Liver (tissue), 9 donors: ENCODE results near the gene FOXRED1. TPM values are rescaled to one million over a fixed set of nuclear protein-coding genes. Genes with fewer than 3 reads are reported as not detected.

ENCODE experiments used
- DNase-seq: peaks from one replicate; pipeline ENCODE4 v3.0.0-alpha.2; 2017; ENCODE audit warnings: low spot score
- H3K27ac ChIP-seq, 2 donors: one replicate each; pipeline ENCODE4 v1.7.0; 2013; ENCODE audit warnings: inconsistent platforms in 2 of 2, low read length in 2 of 2, control low read depth in 1 of 2, low read depth in 1 of 2, mild to moderate bottlenecking in 1 of 2
- H3K27me3 ChIP-seq, 4 donors: one replicate each; pipeline versions ENCODE4 v1.6.1 to v1.7.0; 2013; ENCODE audit warnings: low read length in 3 of 4, inconsistent platforms in 1 of 4, mild to moderate bottlenecking in 1 of 4, moderate library complexity in 1 of 4; ENCODE audit not compliant: control insufficient read depth in 4 of 4, insufficient read depth in 4 of 4
- H3K36me3 ChIP-seq, 4 donors: one replicate each; pipeline versions ENCODE4 v1.6.1 to v1.7.0; 2013; ENCODE audit warnings: low read length in 3 of 4, mild to moderate bottlenecking in 3 of 4, low read depth in 1 of 4, moderate library complexity in 1 of 4; ENCODE audit not compliant: control insufficient read depth in 4 of 4, insufficient read depth in 3 of 4
- H3K4me1 ChIP-seq, 4 donors: one replicate each; pipeline versions ENCODE4 v1.6.1 to v1.7.0; 2013; ENCODE audit warnings: low read length in 3 of 4, mild to moderate bottlenecking in 3 of 4, moderate library complexity in 1 of 4; ENCODE audit not compliant: control insufficient read depth in 4 of 4, insufficient read depth in 4 of 4
- H3K4me3 ChIP-seq, 3 donors: one replicate each; pipeline versions ENCODE4 v1.6.1 to v1.7.0; 2013; ENCODE audit warnings: low read length in 3 of 3, control low read depth in 1 of 3, low read depth in 1 of 3, mild to moderate bottlenecking in 1 of 3
- H3K9ac ChIP-seq, 2 donors: one replicate each; pipeline ENCODE4 v1.7.0; 2013; ENCODE audit warnings: low read length in 2 of 2, mild to moderate bottlenecking in 2 of 2, moderate library complexity in 2 of 2, control low read depth in 1 of 2, low read depth in 1 of 2
- H3K9me3 ChIP-seq, 4 donors: one replicate each; pipeline versions ENCODE4 v1.6.1 to v1.7.0; 2013; ENCODE audit warnings: low read length in 3 of 4; ENCODE audit not compliant: control insufficient read depth in 4 of 4
- EGR1 ChIP-seq, 2 donors: IDR thresholded peaks; 2 replicates each; pipeline ENCODE4 v1.6.1; 2016 to 2018; ENCODE audit warnings: antibody characterized with exemption in 2 of 2, low read depth in 2 of 2
- FOXA1 ChIP-seq: IDR thresholded peaks from 2 replicates; pipeline ENCODE4 v1.6.1; 2016; ENCODE audit warnings: antibody characterized with exemption
- GABPA ChIP-seq, 2 donors: IDR thresholded peaks in 1 of 2; conservative IDR thresholded peaks in 1 of 2; 2 replicates each; pipeline ENCODE4 v1.6.1; 2016; ENCODE audit warnings: antibody characterized with exemption in 2 of 2, mild to moderate bottlenecking in 1 of 2, moderate library complexity in 1 of 2
- HNF4A ChIP-seq, 2 donors: conservative IDR thresholded peaks; 2 replicates each; pipeline ENCODE4 v1.6.1; 2016; ENCODE audit warnings: antibody characterized with exemption in 2 of 2, mild to moderate bottlenecking in 2 of 2
- HNF4G ChIP-seq: IDR thresholded peaks from 2 replicates; pipeline ENCODE4 v1.6.1; 2016; ENCODE audit warnings: antibody characterized with exemption
- JUND ChIP-seq, 2 donors: IDR thresholded peaks; 2 replicates each; pipeline ENCODE4 v1.6.1; 2016; ENCODE audit warnings: antibody characterized with exemption in 2 of 2
- NR2F2 ChIP-seq: IDR thresholded peaks from 2 replicates; pipeline ENCODE4 v1.6.1; 2016; ENCODE audit warnings: antibody characterized with exemption
- RXRA ChIP-seq, 2 donors: IDR thresholded peaks; 2 replicates each; pipeline ENCODE4 v1.6.1; 2017 to 2018; ENCODE audit warnings: antibody characterized with exemption in 2 of 2, mild to moderate bottlenecking in 1 of 2
- SP1 ChIP-seq: IDR thresholded peaks from 2 replicates; pipeline ENCODE4 v1.6.1; 2018; ENCODE audit warnings: antibody characterized with exemption, mild to moderate bottlenecking
- TAF1 ChIP-seq: conservative IDR thresholded peaks from 2 replicates; pipeline ENCODE4 v1.6.1; 2016; ENCODE audit warnings: antibody characterized with exemption, mild to moderate bottlenecking
- YY1 ChIP-seq: IDR thresholded peaks from 2 replicates; pipeline ENCODE4 v1.6.1; 2016; ENCODE audit warnings: antibody characterized with exemption, mild to moderate bottlenecking
- WGBS: extraction: QIAGEN DNeasy Blood & Tissue Kit; methylation state at CpG from one replicate; pipeline ENCODE4 v1.1.7; 2013; 5-methylcytosine and 5-hydroxymethylcytosine counted together
- polyA plus RNA-seq, 2 donors: library from polyadenylated mRNA; stranded (reverse) in 1 of 2; unstranded in 1 of 2; fragments of 200-250 nt in 1 of 2; fragments of >200 nt in 1 of 2; fragmentation: Nextera tagmentation in 1 of 2; extraction: Ambion mirVana in 1 of 2; gene quantifications; one replicate each; pipeline versions ENCODE4 v1.2.1 to v1.2.3, GENCODE V29; 2013 to 2015
- total RNA-seq, 2 donors: library from RNA; depleted of rRNA; stranded (reverse); fragments of >200 nt; gene quantifications; one replicate each; pipeline ENCODE4 v1.2.3, GENCODE V29; 2014
- TF ChIP-seq, protein P1 (sequence below): IDR thresholded peaks from 2 replicates; pipeline ENCODE4 v1.6.1; 2016; ENCODE audit warnings: antibody characterized with exemption
- TF ChIP-seq, protein P2 (sequence below): fragments of 150-350 bp; IDR thresholded peaks from 2 replicates; pipeline ENCODE4 v1.5.1; 2017; ENCODE audit warnings: improper control_type of control experiment, low read depth, low read length; ENCODE audit not compliant: missing input control
- TF ChIP-seq, protein P3 (sequence below): IDR thresholded peaks from 2 replicates; pipeline ENCODE4 v1.6.1; 2016; ENCODE audit warnings: antibody characterized with exemption, mild to moderate bottlenecking
- donor health status: healthy.
- donor health status: healthy.
- donor health status: healthy.
- donor health status: healthy.
- donor health status: healthy.

FOXRED1 gene
- total and polyA plus RNA-seq, 4 donors, result 24.0 to 38.9 (median 29.8) TPM

DNA sequence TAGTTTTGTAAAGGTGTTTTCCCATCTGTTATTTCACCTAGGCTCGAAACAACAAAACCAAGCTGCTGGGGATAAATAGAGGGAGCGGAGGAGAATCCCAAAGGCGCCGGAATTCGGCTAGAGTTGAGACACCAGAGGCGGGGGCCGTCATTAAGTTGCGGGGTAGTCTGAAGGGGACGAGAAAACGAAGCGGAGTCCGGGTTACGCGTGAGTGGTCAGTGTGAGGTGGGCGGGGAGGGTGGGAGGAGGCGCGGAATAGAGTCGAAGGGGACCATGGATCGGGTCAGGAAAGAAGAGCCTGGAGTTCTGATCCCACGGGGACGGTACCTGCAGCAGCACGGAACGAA, 620 bp upstream of the FOXRED1 start:
- H3K27me3 ChIP-seq, result no peaks in the 10 kb centered on the region
- peak overlapping the region; percentile 82 to 99 for H3K9ac ChIP-seq
- no peak for DNase-seq
- H3K9me3 ChIP-seq, result no peaks in the 10 kb centered on the region
- peak overlapping the region; percentile 67 to 99 (median 77) for H3K4me3 ChIP-seq
- under 1% methylated on average over 23 of the region's 23 CpGs for WGBS
- H3K4me1 ChIP-seq, result peaks cover 0 to 27% (median 24%) of the 10 kb centered on the region in 4 donors
- peaks cover 13 to 53% (median 41%) of the 10 kb centered on the region in 4 donors for H3K36me3 ChIP-seq
- TF ChIP-seq EGR1 (IDR thresholded peaks at IDR 0.05; ENCODE audit: low read depth in 2 of 2) (no peak), YY1 (no peak), HNF4G (no peak), NR2F2 (no peak), FOXA1 (no peak), HNF4A (conservative IDR thresholded peaks at IDR 0.05) (no peak)
- TF ChIP-seq, protein P1, sequence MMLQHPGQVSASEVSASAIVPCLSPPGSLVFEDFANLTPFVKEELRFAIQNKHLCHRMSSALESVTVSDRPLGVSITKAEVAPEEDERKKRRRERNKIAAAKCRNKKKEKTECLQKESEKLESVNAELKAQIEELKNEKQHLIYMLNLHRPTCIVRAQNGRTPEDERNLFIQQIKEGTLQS, result no peak
- TF ChIP-seq, protein P2, sequence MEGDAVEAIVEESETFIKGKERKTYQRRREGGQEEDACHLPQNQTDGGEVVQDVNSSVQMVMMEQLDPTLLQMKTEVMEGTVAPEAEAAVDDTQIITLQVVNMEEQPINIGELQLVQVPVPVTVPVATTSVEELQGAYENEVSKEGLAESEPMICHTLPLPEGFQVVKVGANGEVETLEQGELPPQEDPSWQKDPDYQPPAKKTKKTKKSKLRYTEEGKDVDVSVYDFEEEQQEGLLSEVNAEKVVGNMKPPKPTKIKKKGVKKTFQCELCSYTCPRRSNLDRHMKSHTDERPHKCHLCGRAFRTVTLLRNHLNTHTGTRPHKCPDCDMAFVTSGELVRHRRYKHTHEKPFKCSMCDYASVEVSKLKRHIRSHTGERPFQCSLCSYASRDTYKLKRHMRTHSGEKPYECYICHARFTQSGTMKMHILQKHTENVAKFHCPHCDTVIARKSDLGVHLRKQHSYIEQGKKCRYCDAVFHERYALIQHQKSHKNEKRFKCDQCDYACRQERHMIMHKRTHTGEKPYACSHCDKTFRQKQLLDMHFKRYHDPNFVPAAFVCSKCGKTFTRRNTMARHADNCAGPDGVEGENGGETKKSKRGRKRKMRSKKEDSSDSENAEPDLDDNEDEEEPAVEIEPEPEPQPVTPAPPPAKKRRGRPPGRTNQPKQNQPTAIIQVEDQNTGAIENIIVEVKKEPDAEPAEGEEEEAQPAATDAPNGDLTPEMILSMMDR, result no peak
- H3K27ac ChIP-seq, result peak overlapping the region; percentile 81 to 92

DNA sequence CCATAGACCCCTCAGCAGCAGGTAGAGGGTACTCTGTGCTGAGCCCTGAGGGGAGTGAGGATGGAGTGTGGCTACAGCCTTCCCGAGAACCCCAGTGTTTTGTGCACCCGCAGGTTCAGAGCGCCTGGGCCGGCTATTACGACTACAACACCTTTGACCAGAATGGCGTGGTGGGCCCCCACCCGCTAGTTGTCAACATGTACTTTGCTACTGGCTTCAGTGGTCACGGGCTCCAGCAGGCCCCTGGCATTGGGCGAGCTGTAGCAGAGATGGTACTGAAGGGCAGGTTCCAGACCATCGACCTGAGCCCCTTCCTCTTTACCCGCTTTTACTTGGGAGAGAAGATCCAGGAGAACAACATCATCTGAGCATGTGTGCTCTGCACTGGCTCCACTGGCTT, 8.4 kb downstream of the FOXRED1 start:
- Histone ChIP-seq H3K4me1 (peaks cover 4 to 50% (median 36%) of the 10 kb centered on the region in 4 donors), H3K4me3 (no peak overlapping the region), H3K9ac (no peak overlapping the region), H3K27ac (peak overlapping the region; percentile 45 to 69), H3K36me3 (peaks cover 0 to 32% (median 19%) of the 10 kb centered on the region in 4 donors), H3K9me3 (no peaks in the 10 kb centered on the region), H3K27me3 (no peaks in the 10 kb centered on the region)
- TF ChIP-seq HNF4A (conservative IDR thresholded peaks at IDR 0.05) (peak; percentile 74 to 77), TAF1 (peak; percentile 1), GABPA (IDR thresholded peaks at IDR 0.05 in 1 of 2, conservative IDR thresholded peaks at IDR 0.05 in 1 of 2) (no peak), HNF4G (peak; percentile 43)
- 50% methylated on average over 11 of the region's 11 CpGs for WGBS
- DNase-seq, result peak; percentile 54

DNA sequence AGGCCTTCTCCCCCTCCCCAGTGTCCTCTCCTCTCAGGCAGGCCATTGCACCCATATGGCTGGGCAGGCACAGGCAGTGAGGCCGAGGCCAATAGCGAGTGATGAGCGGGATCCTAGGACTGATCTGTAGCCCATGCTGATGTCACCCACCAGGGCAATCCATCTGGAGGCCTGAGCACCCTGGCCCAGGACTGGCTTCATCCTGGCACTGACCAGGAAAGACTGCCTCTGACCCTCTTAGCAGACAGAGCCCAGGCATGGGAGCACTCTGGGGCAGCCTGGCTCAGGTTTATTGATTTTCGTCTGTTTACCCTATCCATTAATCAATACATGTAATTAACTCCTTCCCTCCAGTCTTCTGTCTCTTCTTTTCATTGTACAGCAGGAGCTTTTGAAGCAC, 8.8 kb downstream of the FOXRED1 start:
- TF ChIP-seq SP1 (peak; percentile 75), YY1 (peak; percentile 32), HNF4G (peak; percentile 2), HNF4A (conservative IDR thresholded peaks at IDR 0.05) (peak in 1 of 2 donors; percentile 35), EGR1 (IDR thresholded peaks at IDR 0.05; ENCODE audit: low read depth in 2 of 2) (no peak), TAF1 (peak; percentile 22), FOXA1 (no peak), JUND (IDR thresholded peaks at IDR 0.05) (peak in 1 of 2 donors; percentile 31), RXRA (IDR thresholded peaks at IDR 0.05) (peak; percentile 58 to 79)
- TF ChIP-seq, protein P3, sequence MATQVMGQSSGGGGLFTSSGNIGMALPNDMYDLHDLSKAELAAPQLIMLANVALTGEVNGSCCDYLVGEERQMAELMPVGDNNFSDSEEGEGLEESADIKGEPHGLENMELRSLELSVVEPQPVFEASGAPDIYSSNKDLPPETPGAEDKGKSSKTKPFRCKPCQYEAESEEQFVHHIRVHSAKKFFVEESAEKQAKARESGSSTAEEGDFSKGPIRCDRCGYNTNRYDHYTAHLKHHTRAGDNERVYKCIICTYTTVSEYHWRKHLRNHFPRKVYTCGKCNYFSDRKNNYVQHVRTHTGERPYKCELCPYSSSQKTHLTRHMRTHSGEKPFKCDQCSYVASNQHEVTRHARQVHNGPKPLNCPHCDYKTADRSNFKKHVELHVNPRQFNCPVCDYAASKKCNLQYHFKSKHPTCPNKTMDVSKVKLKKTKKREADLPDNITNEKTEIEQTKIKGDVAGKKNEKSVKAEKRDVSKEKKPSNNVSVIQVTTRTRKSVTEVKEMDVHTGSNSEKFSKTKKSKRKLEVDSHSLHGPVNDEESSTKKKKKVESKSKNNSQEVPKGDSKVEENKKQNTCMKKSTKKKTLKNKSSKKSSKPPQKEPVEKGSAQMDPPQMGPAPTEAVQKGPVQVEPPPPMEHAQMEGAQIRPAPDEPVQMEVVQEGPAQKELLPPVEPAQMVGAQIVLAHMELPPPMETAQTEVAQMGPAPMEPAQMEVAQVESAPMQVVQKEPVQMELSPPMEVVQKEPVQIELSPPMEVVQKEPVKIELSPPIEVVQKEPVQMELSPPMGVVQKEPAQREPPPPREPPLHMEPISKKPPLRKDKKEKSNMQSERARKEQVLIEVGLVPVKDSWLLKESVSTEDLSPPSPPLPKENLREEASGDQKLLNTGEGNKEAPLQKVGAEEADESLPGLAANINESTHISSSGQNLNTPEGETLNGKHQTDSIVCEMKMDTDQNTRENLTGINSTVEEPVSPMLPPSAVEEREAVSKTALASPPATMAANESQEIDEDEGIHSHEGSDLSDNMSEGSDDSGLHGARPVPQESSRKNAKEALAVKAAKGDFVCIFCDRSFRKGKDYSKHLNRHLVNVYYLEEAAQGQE, result no peak
- TF ChIP-seq, protein P1, result peak; percentile 17
- peaks cover 0 to 28% (median 19%) of the 10 kb centered on the region in 4 donors for H3K36me3 ChIP-seq
- WGBS, result 46% methylated on average over 4 of the region's 4 CpGs

More for the DNA sequence above, 8.8 kb downstream of the FOXRED1 start:
- Histone ChIP-seq H3K27me3 (no peaks in the 10 kb centered on the region), H3K9me3 (no peaks in the 10 kb centered on the region), H3K4me1 (peaks cover 4 to 54% (median 38%) of the 10 kb centered on the region in 4 donors), H3K4me3 (no peak overlapping the region), H3K27ac (peak overlapping the region; percentile 45 to 69), H3K9ac (no peak overlapping the region)
- peak; percentile 49 for DNase-seq
